Dendritic cell treated with granulocyte-macrophage colony-stimulating factor and Interleukin-4, amounts not matched to agents 40 ng/mL and 50 ng/mL, for 4 days (primary cell): ENCODE data around the gene SEPHS1.
"Not testable (repeated sequence)": the region's sequence is repeated elsewhere in the genome, so short reads cannot be mapped to it uniquely, and the experiment has no call there.

Source experiments
- H3K27ac Mint-ChIP-seq: one replicate; pipeline ENCODE4 v1.8.0; 2022; ENCODE audit warnings: mild to moderate bottlenecking, mixed read lengths
- H3K27me3 Mint-ChIP-seq: one replicate; pipeline ENCODE4 v1.8.0; 2022; ENCODE audit warnings: mild to moderate bottlenecking, mixed read lengths
- H3K36me3 Mint-ChIP-seq: one replicate; pipeline ENCODE4 v1.8.0; 2022; ENCODE audit warnings: low read depth, mixed read lengths
- H3K4me1 Mint-ChIP-seq: one replicate; pipeline ENCODE4 v1.8.0; 2022; ENCODE audit warnings: low read depth, mixed read lengths
- H3K4me3 Mint-ChIP-seq: one replicate; pipeline ENCODE4 v1.8.0; 2022; ENCODE audit warnings: mild to moderate bottlenecking, moderate library complexity, mixed read lengths
- H3K9me3 Mint-ChIP-seq: one replicate; pipeline ENCODE4 v1.8.0; 2022; ENCODE audit warnings: mixed read lengths
- intact Hi-C: fragments of 100-400 bp; cut with micrococcal nuclease; formaldehyde crosslinking; loops from one replicate; pipeline ENCODE4 v1.15.0; 2022

Gene SEPHS1

GRCh38 chr10:13348216-13349017 lies at the start of gene SEPHS1:
Gene SEPHS1 (minus strand): TSS chr10:13348293. CDS start chr10:13344950, 3,343 bp downstream.
- Mint-ChIP-seq H3K27ac (peak within 1 kb of the TSS; percentile 80), H3K4me1 (peaks cover 37% of the 10 kb centered on the region), H3K4me3 (peak within 1 kb of the TSS; percentile 82), H3K36me3 (peaks cover 15% of the 10 kb centered on the region), H3K27me3 (peaks cover 28% of the 10 kb centered on the region), H3K9me3 (no peaks in the 10 kb centered on the region)
- intact Hi-C loops, result loop anchor here (1.0 to 5.0 kb wide), 2 partner anchors 46 to 1749 kb away; partner anchors contain the start of gene RPP38

GRCh38 chr10:13397052-13397451 lies 49.0 kb upstream of the SEPHS1 start:
- Mint-ChIP-seq H3K4me3 (no peak overlapping the region), H3K27ac (no peak overlapping the region), H3K9me3 (no peaks in the 10 kb centered on the region), H3K36me3 (no peaks in the 10 kb centered on the region), H3K27me3 (peaks cover 2% of the 10 kb centered on the region), H3K4me1 (no peaks in the 10 kb centered on the region)
- intact Hi-C loops, result no loop called here

- Mint-ChIP-seq H3K4me1 (no peaks in the 10 kb centered on the region), H3K9me3 (no peaks in the 10 kb centered on the region), H3K27ac (no peak overlapping the region), H3K4me3 (no peak overlapping the region), H3K36me3 (no peaks in the 10 kb centered on the region), H3K27me3 (peaks cover 2% of the 10 kb centered on the region)
- intact Hi-C loops, result no loop called here
These were observed 48.3 kb upstream of the SEPHS1 start for GRCh38 chr10:13396369-13396768.

GRCh38 chr10:13395540-13395939 lies 47.4 kb upstream of the SEPHS1 start:
- intact Hi-C loops, result no loop called here
- H3K27ac Mint-ChIP-seq, result no peak overlapping the region
- H3K36me3 Mint-ChIP-seq, result no peaks in the 10 kb centered on the region

GRCh38 chr10:13393640-13394039 lies 45.5 kb upstream of the SEPHS1 start:
- Mint-ChIP-seq H3K27me3 (peaks cover 2% of the 10 kb centered on the region), H3K4me1 (no peaks in the 10 kb centered on the region), H3K9me3 (no peaks in the 10 kb centered on the region), H3K4me3 (no peak overlapping the region), H3K27ac (no peak overlapping the region), H3K36me3 (no peaks in the 10 kb centered on the region)
- intact Hi-C loops, result no loop called here

More at GRCh38 chr10:13395540-13395939, 47.4 kb upstream of the SEPHS1 start:
- H3K4me1 Mint-ChIP-seq, result no peaks in the 10 kb centered on the region
- H3K27me3 Mint-ChIP-seq, result peaks cover 2% of the 10 kb centered on the region
- H3K4me3 Mint-ChIP-seq, result no peak overlapping the region
- H3K9me3 Mint-ChIP-seq, result no peaks in the 10 kb centered on the region

GRCh38 chr10:13392701-13393100 lies 44.6 kb upstream of the SEPHS1 start:
- H3K9me3 Mint-ChIP-seq, result no peaks in the 10 kb centered on the region
- no peak overlapping the region for H3K27ac Mint-ChIP-seq
- no peaks in the 10 kb centered on the region for H3K4me1 Mint-ChIP-seq

GRCh38 chr10:13390604-13391522 lies 42.8 kb upstream of the SEPHS1 start:
- Mint-ChIP-seq H3K4me3 (no peak overlapping the region), H3K27ac (peak overlapping the region; percentile 36), H3K36me3 (no peaks in the 10 kb centered on the region), H3K27me3 (peaks cover 4% of the 10 kb centered on the region), H3K9me3 (no peaks in the 10 kb centered on the region), H3K4me1 (no peaks in the 10 kb centered on the region)
- intact Hi-C loops, result no loop called here

More at GRCh38 chr10:13392701-13393100, 44.6 kb upstream of the SEPHS1 start:
- H3K4me3 Mint-ChIP-seq, result no peak overlapping the region
- intact Hi-C loops, result no loop called here
- no peaks in the 10 kb centered on the region for H3K36me3 Mint-ChIP-seq
- H3K27me3 Mint-ChIP-seq, result no peaks in the 10 kb centered on the region

- Mint-ChIP-seq H3K4me3 (no peak overlapping the region), H3K27me3 (peaks cover 12% of the 10 kb centered on the region), H3K9me3 (no peaks in the 10 kb centered on the region), H3K27ac (no peak overlapping the region), H3K36me3 (no peaks in the 10 kb centered on the region), H3K4me1 (no peaks in the 10 kb centered on the region)
- intact Hi-C loops, result no loop called here
These were observed 40.6 kb upstream of the SEPHS1 start for GRCh38 chr10:13388478-13389230.

- H3K27me3 Mint-ChIP-seq, result peaks cover 34% of the 10 kb centered on the region
- no peaks in the 10 kb centered on the region for H3K9me3 Mint-ChIP-seq
These were observed 37.9 kb upstream of the SEPHS1 start for GRCh38 chr10:13386021-13386420.

GRCh38 chr10:13383399-13383761 lies 35.3 kb upstream of the SEPHS1 start:
- intact Hi-C loops, result no loop called here
- Mint-ChIP-seq H3K4me3 (peak overlapping the region; percentile 45), H3K27ac (no peak overlapping the region), H3K9me3 (no peaks in the 10 kb centered on the region), H3K27me3 (peaks cover 43% of the 10 kb centered on the region), H3K36me3 (no peaks in the 10 kb centered on the region), H3K4me1 (peaks cover 11% of the 10 kb centered on the region)

More at GRCh38 chr10:13386021-13386420, 37.9 kb upstream of the SEPHS1 start:
- no peaks in the 10 kb centered on the region for H3K36me3 Mint-ChIP-seq
- peaks cover 11% of the 10 kb centered on the region for H3K4me1 Mint-ChIP-seq
- H3K27ac Mint-ChIP-seq, result no peak overlapping the region
- intact Hi-C loops, result no loop called here
- H3K4me3 Mint-ChIP-seq, result no peak overlapping the region

GRCh38 chr10:13382703-13383398 lies 34.8 kb upstream of the SEPHS1 start:
- peak overlapping the region; percentile 45 for H3K4me3 Mint-ChIP-seq
- H3K27me3 Mint-ChIP-seq, result peaks cover 43% of the 10 kb centered on the region
- H3K27ac Mint-ChIP-seq, result no peak overlapping the region
- intact Hi-C loops, result no loop called here
- H3K36me3 Mint-ChIP-seq, result no peaks in the 10 kb centered on the region
- no peaks in the 10 kb centered on the region for H3K9me3 Mint-ChIP-seq
- H3K4me1 Mint-ChIP-seq, result peaks cover 11% of the 10 kb centered on the region

GRCh38 chr10:13379061-13379460 lies 31.0 kb upstream of the SEPHS1 start:
- Mint-ChIP-seq H3K4me1 (peaks cover 11% of the 10 kb centered on the region), H3K27me3 (peaks cover 37% of the 10 kb centered on the region)
- H3K27ac Mint-ChIP-seq, H3K9me3 Mint-ChIP-seq, H3K4me3 Mint-ChIP-seq, intact Hi-C loops, H3K36me3 Mint-ChIP-seq: not testable (repeated sequence)

GRCh38 chr10:13376746-13377145 lies 28.7 kb upstream of the SEPHS1 start:
- Mint-ChIP-seq H3K36me3 (no peaks in the 10 kb centered on the region), H3K4me1 (no peaks in the 10 kb centered on the region), H3K27ac (no peak overlapping the region), H3K9me3 (no peaks in the 10 kb centered on the region), H3K4me3 (no peak overlapping the region), H3K27me3 (peaks cover 18% of the 10 kb centered on the region)
- intact Hi-C loops, result no loop called here
